H1 (cell line): ENCODE data around the gene E2F1. TPM values are rescaled to one million over a fixed set of nuclear protein-coding genes. Genes with fewer than 3 reads are reported as not detected.

Source experiments
- CTCF ChIA-PET: fragments of 300-600 bp; sonication (Branson Sonifier 250); formaldehyde crosslinking; loops from one replicate; lab custom pipeline; 2021; ENCODE audit not compliant: partially characterized antibody; lab: Charles Lee
- POLR2A ChIA-PET: fragments of 300-600 bp; sonication (Branson Sonifier 250); formaldehyde crosslinking; loops from one replicate; lab custom pipeline; 2021; ENCODE audit warnings: inconsistent platforms; ENCODE audit not compliant: partially characterized antibody; lab: Charles Lee
- DNase-seq, 2 experiments: peaks; one replicate each; pipeline versions ENCODE4 v3.0.0 to v3.0.0-alpha.2; 2010 to 2022; ENCODE audit warnings: low spot score in 2 of 2, low read depth in 1 of 2, mixed read lengths in 1 of 2
- FAIRE-seq: peaks from 2 replicates; lab custom pipeline; 2011; peaks lifted over from hg19 to GRCh38; lab: Jason Lieb, UNC
- H2AFZ ChIP-seq: 2 replicates; pipeline ENCODE4 v1.8.1; 2012; ENCODE audit warnings: low read length, inconsistent platforms
- H2AK5ac ChIP-seq: 2 replicates; pipeline ENCODE4 v1.6.1; 2013; ENCODE audit warnings: low read depth, low read length
- H2BK120ac ChIP-seq: replicated peaks from 2 replicates; pipeline ENCODE3; 2013; ENCODE audit warnings: low read depth, low read length, inconsistent platforms
- H2BK12ac ChIP-seq: 2 replicates; pipeline ENCODE4 v1.6.1; 2013; ENCODE audit warnings: low read depth, low read length
- H2BK15ac ChIP-seq: 2 replicates; pipeline ENCODE4 v1.6.1; 2013; ENCODE audit warnings: low read length
- H2BK20ac ChIP-seq: 2 replicates; pipeline ENCODE4 v1.6.1; 2013; ENCODE audit warnings: low read length
- H2BK5ac ChIP-seq: 2 replicates; pipeline ENCODE4 v1.6.1; 2013; ENCODE audit warnings: low read depth, low read length
- H3K14ac ChIP-seq: 2 replicates; pipeline ENCODE4 v1.6.1; 2013; ENCODE audit warnings: inconsistent platforms; ENCODE audit not compliant: insufficient read length
- H3K18ac ChIP-seq: 2 replicates; pipeline ENCODE4 v1.6.1; 2013; ENCODE audit warnings: low read length; ENCODE audit errors: extremely low read depth
- H3K23ac ChIP-seq: 2 replicates; pipeline ENCODE4 v1.6.1; 2013; ENCODE audit warnings: inconsistent platforms; ENCODE audit not compliant: insufficient read length
- H3K23me2 ChIP-seq: 2 replicates; pipeline ENCODE4 v1.6.1; 2013; ENCODE audit warnings: low read depth, low read length
- H3K27ac ChIP-seq: 2 replicates; pipeline ENCODE4 v1.6.1; 2011; ENCODE audit warnings: low read depth, low read length, inconsistent platforms
- H3K27me3 ChIP-seq, 4 experiments: replicated peaks in 1 of 4; 1 replicate in 1 of 4; 2 replicates in 3 of 4; pipeline versions ENCODE4 v1.6.1 to v1.8.1; 2011 to 2013; ENCODE audit warnings: low read length in 3 of 4, mild to moderate bottlenecking in 3 of 4, inconsistent platforms in 2 of 4, mixed read lengths in 2 of 4, moderate library complexity in 1 of 4; ENCODE audit not compliant: control insufficient read depth in 3 of 4, insufficient read depth in 3 of 4; ENCODE audit errors: extremely low read depth in 1 of 4
- H3K36me3 ChIP-seq, 4 experiments: 2 replicates each; pipeline versions ENCODE4 v1.6.1 to v1.8.1; 2011 to 2013; ENCODE audit warnings: mild to moderate bottlenecking in 4 of 4, low read length in 3 of 4, moderate library complexity in 2 of 4, control low read depth in 1 of 4, inconsistent platforms in 1 of 4; ENCODE audit not compliant: insufficient read depth in 4 of 4, control insufficient read depth in 2 of 4
- H3K4ac ChIP-seq: replicated peaks from 2 replicates; pipeline ENCODE3; 2013; ENCODE audit warnings: low read length, low read depth, mixed read lengths, inconsistent platforms; ENCODE audit not compliant: insufficient read length
- H3K4me1 ChIP-seq, 4 experiments: replicated peaks in 1 of 4; 1 replicate in 1 of 4; 2 replicates in 3 of 4; pipeline versions ENCODE4 v1.6.1 to v1.8.1; 2011 to 2013; ENCODE audit warnings: low read length in 3 of 4, inconsistent platforms in 2 of 4, mixed read lengths in 1 of 4; ENCODE audit not compliant: insufficient read depth in 4 of 4, control insufficient read depth in 3 of 4
- H3K4me2 ChIP-seq, 2 experiments: 2 replicates each; pipeline versions ENCODE4 v1.6.1 to v1.8.1; 2011 to 2013; ENCODE audit warnings: low read depth in 2 of 2, low read length in 2 of 2, control low read depth in 1 of 2, inconsistent platforms in 1 of 2, mild to moderate bottlenecking in 1 of 2; ENCODE audit not compliant: insufficient read depth in 1 of 2
- H3K4me3 ChIP-seq, 4 experiments: fragments of 200-600, 300-600 bp in 1 of 4; sonication (generic), shearing (Covaris generic), sonication (Bioruptor Twin) in 1 of 4; 2 replicates each; pipeline versions ENCODE4 v1.5.1 to v1.8.1; 2011 to 2016; ENCODE audit warnings: low read length in 4 of 4, low read depth in 3 of 4, control low read depth in 2 of 4, inconsistent platforms in 2 of 4, mild to moderate bottlenecking in 2 of 4, mixed read lengths in 1 of 4, moderate library complexity in 1 of 4; ENCODE audit not compliant: insufficient read depth in 2 of 4; ENCODE audit errors: extremely low read depth in 1 of 4
- H3K56ac ChIP-seq: replicated peaks from 2 replicates; pipeline ENCODE3; 2013; ENCODE audit warnings: low read depth, mild to moderate bottlenecking, mixed read lengths, low read length, inconsistent platforms; ENCODE audit not compliant: insufficient read length
- H3K79me1 ChIP-seq: 2 replicates; pipeline ENCODE4 v1.6.1; 2013; ENCODE audit warnings: low read depth, low read length, control low read depth
- H3K79me2 ChIP-seq, 2 experiments: 2 replicates each; pipeline versions ENCODE4 v1.6.1 to v1.8.1; 2012 to 2013; ENCODE audit warnings: low read length in 2 of 2, mild to moderate bottlenecking in 2 of 2, inconsistent platforms in 1 of 2; ENCODE audit not compliant: insufficient read depth in 2 of 2, control insufficient read depth in 1 of 2
- H3K9ac ChIP-seq, 4 experiments: replicated peaks in 1 of 4; 1 replicate in 1 of 4; 2 replicates in 3 of 4; pipeline versions ENCODE4 v1.6.1 to v1.8.1; 2011 to 2013; ENCODE audit warnings: low read depth in 3 of 4, low read length in 3 of 4, control low read depth in 2 of 4, mild to moderate bottlenecking in 2 of 4, moderate library complexity in 2 of 4, inconsistent platforms in 1 of 4; ENCODE audit errors: extremely low read depth in 1 of 4
- H3K9me3 ChIP-seq, 2 experiments: 2 replicates each; pipeline versions ENCODE4 v1.6.1 to v1.8.1; 2012 to 2013; ENCODE audit warnings: mild to moderate bottlenecking in 2 of 2, moderate library complexity in 2 of 2, control low read depth in 1 of 2, inconsistent platforms in 1 of 2, low read depth in 1 of 2, low read length in 1 of 2, mixed read lengths in 1 of 2; ENCODE audit not compliant: insufficient read depth in 2 of 2
- H4K20me1 ChIP-seq, 2 experiments: replicated peaks in 1 of 2; 2 replicates each; pipeline versions ENCODE3 to v1.8.1; 2011 to 2013; ENCODE audit warnings: inconsistent platforms in 2 of 2, low read length in 2 of 2, mild to moderate bottlenecking in 1 of 2; ENCODE audit not compliant: insufficient read depth in 2 of 2, control insufficient read depth in 1 of 2
- H4K5ac ChIP-seq: 2 replicates; pipeline ENCODE4 v1.6.1; 2013; ENCODE audit warnings: low read length, low read depth, mixed read lengths, inconsistent platforms; ENCODE audit not compliant: insufficient read length
- H4K8ac ChIP-seq: 2 replicates; pipeline ENCODE4 v1.8.0; 2013; ENCODE audit warnings: mild to moderate bottlenecking, moderate library complexity, low read length, inconsistent platforms; ENCODE audit not compliant: insufficient read depth; ENCODE audit errors: extremely low read depth
- H4K91ac ChIP-seq: replicated peaks from 2 replicates; pipeline ENCODE3; 2013; ENCODE audit warnings: low read length, mixed read lengths, inconsistent platforms; ENCODE audit not compliant: insufficient read length
- CREB1 ChIP-seq: IDR thresholded peaks from 2 replicates; pipeline ENCODE4 v1.6.1; 2012; ENCODE audit warnings: inconsistent platforms
- NANOG ChIP-seq: IDR thresholded peaks from 2 replicates; pipeline ENCODE4 v1.6.1; 2011; ENCODE audit warnings: low read length, low read depth, mild to moderate bottlenecking, inconsistent platforms; ENCODE audit not compliant: insufficient read depth, poor library complexity, severe bottlenecking
- SIX5 ChIP-seq: IDR thresholded peaks from 2 replicates; pipeline ENCODE4 v1.6.1; 2011; ENCODE audit warnings: mild to moderate bottlenecking, low read depth, low read length
- TBP ChIP-seq: IDR thresholded peaks from 2 replicates; pipeline ENCODE4 v1.6.1; 2011; ENCODE audit warnings: low read depth, low read length, improper control_type of control experiment
- TEAD4 ChIP-seq: IDR thresholded peaks from 2 replicates; pipeline ENCODE4 v1.6.1; 2012; ENCODE audit warnings: low read depth, low read length, inconsistent platforms, mixed read lengths
- ZNF274 ChIP-seq: IDR thresholded peaks from 2 replicates; pipeline ENCODE4 v1.7.0; 2012; ENCODE audit warnings: low read length, borderline replicate concordance; ENCODE audit errors: extremely low read depth
- WGBS, 2 experiments: shearing (Covaris generic) in 1 of 2; methylation state at CpG; one replicate each; pipeline versions ENCODE4 v1.1.6 to v1.1.7; 2013 to 2015; ENCODE audit warnings: low lambda C conversion rate in 2 of 2, mixed read lengths in 2 of 2, inconsistent platforms in 1 of 2, low coverage in 1 of 2, missing lambda C conversion rate in 1 of 2; ENCODE audit not compliant: insufficient replicate concordance in 2 of 2, insufficient coverage in 1 of 2, insufficient read length in 1 of 2; ENCODE audit errors: extremely low coverage in 1 of 2, missing lambda C conversion rate in 1 of 2; 5-methylcytosine and 5-hydroxymethylcytosine counted together
- polyA plus RNA-seq, 7 experiments: library from polyadenylated mRNA; depleted of rRNA in 3 of 7; stranded (reverse) in 5 of 7; unstranded in 2 of 7; fragments of >200 nt in 5 of 7; fragments of 200-250 nt in 2 of 7; gene quantifications; 1 replicate in 5 of 7; 2 replicates in 1 of 7; 4 replicates in 1 of 7; pipeline versions ENCODE4 v1.2.1 to v1.2.3, GENCODE V29; 2011 to 2013; ENCODE audit warnings: missing spikeins in 2 of 7, mixed read lengths in 2 of 7
- total RNA-seq: library from RNA; stranded (reverse); fragmentation: NEBNext Ultra II Directional; extraction: Animal tissue kit (Norgen Biotek cat#: 25700); gene quantifications from 2 replicates; pipeline ENCODE4 v1.2.1, GENCODE V29; 2021
- TF ChIP-seq, protein P1 (sequence below), 3 experiments: IDR thresholded peaks; 1 replicate in 2 of 3; 2 replicates in 1 of 3; pipeline versions ENCODE4 v1.5.1 to v1.6.1; 2011; ENCODE audit warnings: low read length in 3 of 3, mild to moderate bottlenecking in 3 of 3, inconsistent platforms in 2 of 3, low read depth in 1 of 3, moderate library complexity in 1 of 3; ENCODE audit not compliant: insufficient read depth in 1 of 3; ENCODE audit errors: control extremely low read depth in 1 of 3

The E2F1 gene
- total and polyA plus RNA-seq, 2 of the 8 experiments (the other 6 are each of a cell fraction or from before 2014, with no cell fraction given) = 33.4 to 35.8 TPM

DNA sequence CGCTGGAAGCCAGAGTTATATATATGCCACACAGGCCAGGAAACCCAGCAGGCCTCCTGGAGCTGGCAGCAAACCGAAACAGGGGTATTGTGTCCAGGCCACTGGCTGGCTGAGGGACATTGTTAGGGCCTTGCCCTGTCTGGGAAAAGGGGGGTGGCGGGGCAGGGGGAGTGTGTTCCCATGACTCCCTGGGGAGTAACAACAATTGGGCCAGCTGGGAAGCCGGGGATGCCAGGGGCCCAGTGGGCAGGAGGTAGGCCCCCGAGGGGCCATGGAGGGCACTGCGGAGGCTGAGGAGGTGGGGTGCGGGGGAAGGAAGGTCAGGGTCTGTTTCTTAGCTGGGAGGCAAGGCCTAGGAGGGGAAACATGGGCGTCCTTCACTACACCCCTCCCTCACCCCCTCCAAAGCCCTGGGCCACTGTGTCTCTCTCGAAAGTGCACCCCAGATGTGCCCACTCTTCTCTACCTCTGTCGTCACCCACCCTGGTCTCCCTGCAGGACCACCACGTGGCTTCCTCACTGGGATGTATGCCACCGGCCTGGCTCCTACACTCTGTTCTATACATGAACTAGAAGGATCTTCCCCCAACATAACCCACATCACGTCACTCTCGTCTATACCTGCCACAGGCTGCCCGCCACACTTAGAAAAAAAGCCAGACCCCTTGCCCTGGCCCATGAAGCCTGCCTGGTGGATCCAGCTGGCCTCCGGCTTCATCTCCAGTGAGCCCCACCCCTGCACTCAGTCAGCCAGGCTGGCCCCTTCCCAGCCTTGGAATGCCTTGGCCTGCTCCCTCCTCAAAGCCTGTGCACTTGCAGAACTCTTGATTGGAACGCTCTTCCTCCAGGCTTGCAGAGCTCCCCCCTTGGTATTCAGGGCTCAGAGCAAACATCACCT, 7.8 kb upstream of the E2F1 start:
- Histone ChIP-seq H3K79me1 (no peaks in the 10 kb centered on the region), H3K23me2 (no peaks in the 10 kb centered on the region), H3K4me3 (no peak overlapping the region), H3K4me2 (no peak overlapping the region; a peak in 1 of 4 replicates), H3K14ac (no peak overlapping the region), H2AFZ (0 out of 2 replicates have a peak overlapping the region, but pooled peaks have one; percentile 95), H3K4ac (no peak overlapping the region), H3K9me3 (peaks cover 0 to 6% of the 10 kb centered on the region in 2 experiments; a peak in 1 of 4 replicates), H4K20me1 (no peaks in the 10 kb centered on the region), H3K56ac (no peak overlapping the region), H2BK120ac (no peak overlapping the region), H3K18ac (peak overlapping the region; percentile 38; the same call in 1 of the 2 replicates), H3K27me3 (peaks cover 0 to 6% (median 2%) of the 10 kb centered on the region in 4 experiments; a peak in 3 of 7 replicates), H3K79me2 (no peaks in the 10 kb centered on the region), H3K9ac (no peak overlapping the region; a peak in 2 of 7 replicates), H4K91ac (no peak overlapping the region), H2BK12ac (peak overlapping the region; percentile 70; the same call in 1 of the 2 replicates), H3K4me1 (peaks cover 0 to 16% (median 9%) of the 10 kb centered on the region in 4 experiments; a peak in 6 of 7 replicates), H2BK20ac (peak overlapping the region; percentile 97; the same call in 1 of the 2 replicates), H3K36me3 (no peaks in the 10 kb centered on the region), H3K23ac (no peak overlapping the region), H4K5ac (no peak overlapping the region), H4K8ac (peak overlapping the region; percentile 87; the same call in 1 of the 2 replicates), H2BK5ac (no peak overlapping the region; the same call in 1 of the 2 replicates), H2AK5ac (peak overlapping the region; percentile 79; the same call in 1 of the 2 replicates), H3K27ac (no peak overlapping the region), H2BK15ac (0 out of 2 replicates have a peak overlapping the region, but pooled peaks have one; percentile 97)
- ChIA-PET POLR2A (interaction anchor here (0.6 to 3.0 kb wide), 10 partner anchors 9 to 38 kb away, joined by 3 to 11 read pairs (median 4); partner anchors contain the start of genes PXMP4 and ZNF341), CTCF (interaction anchor here (1.3 to 1.9 kb wide), 4 partner anchors 15 to 31 kb away, joined by 3 to 6 read pairs (median 5); no protein-coding TSS in a partner anchor)
- 74% methylated on average over 16 of the region's 17 CpGs; no CpG with 5 or more reads in 1 of the 2 experiments for WGBS, 2 experiments
- FAIRE-seq = no peak
- peak in 1 of 2 experiments; percentile 54 for DNase-seq
- TF ChIP-seq, protein P1, sequence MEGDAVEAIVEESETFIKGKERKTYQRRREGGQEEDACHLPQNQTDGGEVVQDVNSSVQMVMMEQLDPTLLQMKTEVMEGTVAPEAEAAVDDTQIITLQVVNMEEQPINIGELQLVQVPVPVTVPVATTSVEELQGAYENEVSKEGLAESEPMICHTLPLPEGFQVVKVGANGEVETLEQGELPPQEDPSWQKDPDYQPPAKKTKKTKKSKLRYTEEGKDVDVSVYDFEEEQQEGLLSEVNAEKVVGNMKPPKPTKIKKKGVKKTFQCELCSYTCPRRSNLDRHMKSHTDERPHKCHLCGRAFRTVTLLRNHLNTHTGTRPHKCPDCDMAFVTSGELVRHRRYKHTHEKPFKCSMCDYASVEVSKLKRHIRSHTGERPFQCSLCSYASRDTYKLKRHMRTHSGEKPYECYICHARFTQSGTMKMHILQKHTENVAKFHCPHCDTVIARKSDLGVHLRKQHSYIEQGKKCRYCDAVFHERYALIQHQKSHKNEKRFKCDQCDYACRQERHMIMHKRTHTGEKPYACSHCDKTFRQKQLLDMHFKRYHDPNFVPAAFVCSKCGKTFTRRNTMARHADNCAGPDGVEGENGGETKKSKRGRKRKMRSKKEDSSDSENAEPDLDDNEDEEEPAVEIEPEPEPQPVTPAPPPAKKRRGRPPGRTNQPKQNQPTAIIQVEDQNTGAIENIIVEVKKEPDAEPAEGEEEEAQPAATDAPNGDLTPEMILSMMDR (IDR thresholded peaks at IDR 0.05; ENCODE audit: control extremely low read depth in 1 of 3, insufficient read depth in 1 of 3, low read depth in 1 of 3, low read length in 3 of 3) = peak in 1 of 3 experiments; percentile 4; a peak in 1 of 4 replicates
- no peak for TF ChIP-seq SIX5
- no peak for TF ChIP-seq TBP
- TF ChIP-seq TEAD4 = peak; percentile 36; the same call in 1 of the 2 replicates
- no peak for TF ChIP-seq ZNF274
- no peak for TF ChIP-seq CREB1
- no peak for TF ChIP-seq NANOG
